ENCODE data around the gene SPEM3. TPM values are rescaled to one million over a fixed set of nuclear protein-coding genes. Genes with fewer than 3 reads are reported as not detected.

Gene SPEM3
- total and polyA plus RNA-seq, 3 experiments from 2014 or later, result not detected

DNA sequence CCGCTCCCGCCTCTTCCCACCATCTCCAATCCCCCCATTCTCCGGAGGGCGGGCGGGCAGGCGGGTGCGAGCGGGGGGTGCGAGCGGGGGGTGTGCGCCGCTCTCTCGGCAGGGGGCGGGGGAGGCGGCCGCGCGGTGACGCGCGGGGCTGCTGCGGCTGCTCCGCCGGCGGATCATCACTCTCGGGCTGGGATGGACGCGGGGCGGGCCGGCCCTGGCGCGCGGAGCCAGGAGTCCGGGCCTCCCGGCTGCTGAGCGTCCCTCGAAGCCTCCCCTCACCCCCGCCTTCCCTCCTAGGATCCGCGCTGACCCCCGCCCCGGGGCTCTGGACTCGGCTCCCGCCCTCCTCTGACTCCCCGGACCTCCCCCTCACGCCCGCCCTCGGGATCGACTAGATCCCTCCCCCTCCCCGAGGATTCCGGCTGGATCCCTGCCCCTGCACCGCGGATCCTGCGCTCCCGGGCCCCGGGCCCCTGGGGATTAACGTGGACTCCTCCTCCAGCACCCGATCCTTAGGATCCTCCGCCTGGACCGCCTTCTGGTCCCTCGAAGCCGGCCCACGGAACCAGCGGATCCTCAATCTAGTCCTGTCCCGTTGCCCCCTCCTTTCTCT, 23.8 kb upstream of the SPEM3 start:
- H3K27ac Mint-ChIP-seq, result peak overlapping the region; percentile 83 to 99 (median 96)
- peak overlapping the region; percentile 90 to 99 (median 97) for H3K4me3 Mint-ChIP-seq
- H3K9me3 Mint-ChIP-seq, result no peaks in the 10 kb centered on the region
- Histone ChIP-seq H3K36me3 (ENCODE audit: insufficient read depth, low read length) (no peaks in the 10 kb centered on the region), H3K27me3 (ENCODE audit: insufficient read depth, low read length, poor library complexity, severe bottlenecking) (no peaks in the 10 kb centered on the region), H3K27ac (ENCODE audit: low read depth, low read length) (no peak overlapping the region), H3K4me3 (ENCODE audit: low read length) (peak overlapping the region; percentile 90), H3K4me1 (ENCODE audit: insufficient read depth, low read length) (peaks cover 16% of the 10 kb centered on the region), H3K9me3 (ENCODE audit: low read length) (no peaks in the 10 kb centered on the region)
- peaks cover 0 to 5% (median 0%) of the 10 kb centered on the region in 3 donors for H3K36me3 Mint-ChIP-seq
- DNase-seq, result peak in 3 of 5 donors; percentile 72 to 84 (median 73)
- peaks cover 0 to 2% of the 10 kb centered on the region in 2 donors for H3K27me3 Mint-ChIP-seq
- ChIA-PET CTCF (interaction anchor here (0.8 to 2.2 kb wide), 6 partner anchors 16 to 282 kb away, joined by 3 to 20 read pairs (median 5); partner anchors contain the start of genes ACAP1, TMEM102 and TP53), POLR2A (interaction anchor here (0.5 to 1.5 kb wide), 13 partner anchors 11 to 281 kb away, joined by 3 to 16 read pairs (median 5); partner anchors contain the start of genes ACAP1, MPDU1, PLSCR3 and TMEM102)
- peaks cover 17 to 41% (median 23%) of the 10 kb centered on the region in 3 donors for H3K4me1 Mint-ChIP-seq

DNA sequence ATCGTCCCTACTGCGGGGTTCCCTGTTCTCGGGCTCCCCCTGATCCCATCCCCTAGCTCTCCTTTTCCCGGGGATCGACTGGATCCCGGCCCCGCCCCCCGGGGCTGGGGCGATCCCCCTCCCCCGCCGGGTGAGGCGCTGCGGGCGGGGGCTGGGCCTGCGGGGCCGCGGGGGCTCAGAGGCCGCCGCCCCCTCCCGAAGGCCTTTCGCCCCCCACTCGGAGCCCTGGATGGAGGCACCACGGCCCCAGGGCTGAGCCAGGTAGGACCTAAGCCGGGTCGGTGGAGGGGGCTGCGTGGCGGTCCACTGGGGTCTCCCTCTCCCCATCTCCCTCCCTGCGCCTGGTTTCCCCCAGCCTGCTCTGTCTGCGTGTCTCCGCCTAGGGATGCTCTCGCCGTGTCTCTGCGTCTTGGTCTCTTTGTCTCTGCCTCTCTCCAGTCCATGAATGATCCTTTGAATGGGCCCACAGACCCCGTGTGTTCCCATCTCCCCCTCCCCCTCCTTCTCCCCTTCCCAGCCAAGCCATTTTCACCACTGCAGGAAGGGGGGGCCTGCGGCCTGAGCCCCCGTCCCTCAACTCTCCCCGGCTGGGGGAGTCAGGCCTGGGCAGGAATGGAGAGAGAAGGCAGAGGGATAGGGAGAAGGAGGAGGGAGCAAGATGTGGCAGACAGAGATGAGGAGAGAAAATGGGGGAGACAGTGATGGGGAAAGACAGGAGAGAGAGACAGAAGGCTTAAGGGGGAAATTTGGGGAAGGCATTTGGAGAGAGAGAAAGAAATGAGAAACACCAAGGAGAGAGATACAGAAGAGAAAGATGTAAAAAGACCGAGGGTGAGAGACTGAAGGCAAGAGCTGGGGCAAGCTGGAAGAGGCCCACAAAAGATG, 23.1 kb upstream of the SPEM3 start:
- peaks cover 17 to 41% (median 23%) of the 10 kb centered on the region in 3 donors for H3K4me1 Mint-ChIP-seq
- POLR2A ChIA-PET, result interaction anchor here (0.6 to 1.0 kb wide), 3 partner anchors 29 to 178 kb away, joined by 3 to 10 read pairs (median 5); partner anchors contain the start of gene MPDU1
- peaks cover 16% of the 10 kb centered on the region for H3K4me1 ChIP-seq (ENCODE audit: insufficient read depth, low read length)
- CTCF ChIA-PET, result interaction anchor here (1.9 kb wide), 1 partner anchor 31 kb away, joined by 5 read pairs; no protein-coding TSS in a partner anchor
- peak overlapping the region; percentile 90 for H3K4me3 ChIP-seq (ENCODE audit: low read length)
- H3K36me3 Mint-ChIP-seq, result peaks cover 0 to 5% (median 0%) of the 10 kb centered on the region in 3 donors
- H3K4me3 Mint-ChIP-seq, result peak overlapping the region; percentile 75 to 93 (median 82)
- no peak overlapping the region for H3K27ac ChIP-seq (ENCODE audit: low read depth, low read length)
- peak overlapping the region in 6 of 8 donors; percentile 66 to 96 (median 82) for H3K27ac Mint-ChIP-seq
- no peaks in the 10 kb centered on the region for H3K36me3 ChIP-seq (ENCODE audit: insufficient read depth, low read length)
- no peaks in the 10 kb centered on the region for H3K27me3 ChIP-seq (ENCODE audit: insufficient read depth, low read length, poor library complexity, severe bottlenecking)
- DNase-seq, result no peak
- no peaks in the 10 kb centered on the region for H3K9me3 ChIP-seq (ENCODE audit: low read length)
- H3K27me3 Mint-ChIP-seq, result peaks cover 0 to 5% of the 10 kb centered on the region in 2 donors
- H3K9me3 Mint-ChIP-seq, result no peaks in the 10 kb centered on the region

DNA sequence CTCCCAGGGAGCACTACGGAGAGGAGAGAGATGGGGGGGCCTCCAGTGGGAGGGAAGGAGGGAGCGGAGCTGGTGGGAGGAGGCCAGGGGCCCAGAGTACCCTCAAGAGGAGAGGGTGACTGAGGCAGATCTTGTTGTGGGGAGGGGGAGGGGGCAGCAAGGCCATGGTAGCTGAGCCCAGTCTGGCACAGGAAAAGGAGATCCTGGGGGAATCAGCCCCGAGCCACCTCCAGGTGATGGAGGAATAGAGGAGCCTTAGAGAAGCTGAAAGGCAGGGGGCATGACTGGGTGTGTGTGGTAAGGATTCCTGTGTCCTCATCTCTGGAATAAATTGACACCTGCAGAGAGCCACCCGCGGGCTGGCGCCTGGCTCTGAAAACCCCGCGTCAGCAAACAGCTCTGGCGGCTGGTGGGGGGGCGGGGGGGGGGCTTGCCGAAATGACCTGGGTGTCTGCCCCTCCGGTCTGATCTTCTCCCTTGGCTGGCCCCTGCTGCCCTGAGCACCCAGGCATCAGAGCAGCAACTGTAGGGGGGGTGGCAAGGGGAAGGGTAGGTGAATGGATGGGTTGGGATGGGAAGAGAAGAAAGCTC, 22.3 kb upstream of the SPEM3 start:
- no peaks in the 10 kb centered on the region for H3K36me3 ChIP-seq (ENCODE audit: insufficient read depth, low read length)
- H3K27me3 Mint-ChIP-seq, result peaks cover 0 to 5% of the 10 kb centered on the region in 2 donors
- peaks cover 17 to 41% (median 23%) of the 10 kb centered on the region in 3 donors for H3K4me1 Mint-ChIP-seq
- POLR2A ChIA-PET, result interaction anchor here (1.1 kb wide), 1 partner anchor 22 kb away, joined by 3 read pairs; no protein-coding TSS in a partner anchor
- no peak overlapping the region for H3K4me3 ChIP-seq (ENCODE audit: low read length)
- H3K36me3 Mint-ChIP-seq, result peaks cover 0 to 5% (median 0%) of the 10 kb centered on the region in 3 donors
- CTCF ChIA-PET, result interaction anchor here (1.0 to 1.9 kb wide), 2 partner anchors 21 to 30 kb away, joined by 3 to 5 read pairs; no protein-coding TSS in a partner anchor
- no peaks in the 10 kb centered on the region for H3K9me3 Mint-ChIP-seq
- peaks cover 16% of the 10 kb centered on the region for H3K4me1 ChIP-seq (ENCODE audit: insufficient read depth, low read length)
- peak overlapping the region in 3 of 8 donors; percentile 50 to 58 (median 55) for H3K27ac Mint-ChIP-seq
- no peaks in the 10 kb centered on the region for H3K27me3 ChIP-seq (ENCODE audit: insufficient read depth, low read length, poor library complexity, severe bottlenecking)
- H3K4me3 Mint-ChIP-seq, result peak overlapping the region in 6 of 7 donors; percentile 47 to 87 (median 70)
- no peaks in the 10 kb centered on the region for H3K9me3 ChIP-seq (ENCODE audit: low read length)
- no peak overlapping the region for H3K27ac ChIP-seq (ENCODE audit: low read depth, low read length)
- DNase-seq, result no peak

DNA sequence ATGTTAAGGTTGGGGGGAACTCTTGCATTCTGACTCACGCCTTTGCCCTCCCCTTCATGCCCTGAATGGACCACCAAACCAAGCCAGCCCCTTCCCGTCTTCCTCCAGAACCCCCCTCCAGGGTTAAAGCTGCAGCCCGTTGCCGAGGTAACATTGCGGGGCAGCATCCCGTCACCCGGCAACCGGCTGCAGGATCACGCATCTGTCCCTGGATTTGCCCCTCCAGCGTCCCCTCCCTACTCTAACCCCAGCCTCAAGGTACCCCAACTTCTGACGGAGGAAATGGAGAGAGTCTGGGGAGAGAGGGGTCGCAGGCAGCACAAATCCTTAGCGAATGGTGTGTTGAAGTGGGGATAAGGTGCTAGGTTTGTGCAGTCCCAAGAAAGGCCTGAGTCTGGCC, 21.6 kb upstream of the SPEM3 start:
- POLR2A ChIA-PET, result interaction anchor here (1.1 kb wide), 1 partner anchor 23 kb away, joined by 3 read pairs; no protein-coding TSS in a partner anchor
- Histone ChIP-seq H3K4me1 (ENCODE audit: insufficient read depth, low read length) (peaks cover 16% of the 10 kb centered on the region), H3K9me3 (ENCODE audit: low read length) (no peaks in the 10 kb centered on the region), H3K27ac (ENCODE audit: low read depth, low read length) (no peak overlapping the region), H3K4me3 (ENCODE audit: low read length) (no peak overlapping the region), H3K36me3 (ENCODE audit: insufficient read depth, low read length) (no peaks in the 10 kb centered on the region), H3K27me3 (ENCODE audit: insufficient read depth, low read length, poor library complexity, severe bottlenecking) (no peaks in the 10 kb centered on the region)
- CTCF ChIA-PET, result interaction anchor here (1.0 to 2.0 kb wide), 3 partner anchors 22 to 51 kb away, joined by 3 to 5 read pairs (median 5); no protein-coding TSS in a partner anchor
- Mint-ChIP-seq H3K4me1 (peaks cover 17 to 39% (median 23%) of the 10 kb centered on the region in 3 donors), H3K4me3 (peak overlapping the region in 4 of 7 donors; percentile 4 to 52 (median 44)), H3K27me3 (peaks cover 0 to 5% of the 10 kb centered on the region in 2 donors), H3K27ac (peak overlapping the region in 1 of 8 donors; percentile 15), H3K9me3 (no peaks in the 10 kb centered on the region), H3K36me3 (peaks cover 0 to 5% (median 0%) of the 10 kb centered on the region in 3 donors)
- no peak for DNase-seq

DNA sequence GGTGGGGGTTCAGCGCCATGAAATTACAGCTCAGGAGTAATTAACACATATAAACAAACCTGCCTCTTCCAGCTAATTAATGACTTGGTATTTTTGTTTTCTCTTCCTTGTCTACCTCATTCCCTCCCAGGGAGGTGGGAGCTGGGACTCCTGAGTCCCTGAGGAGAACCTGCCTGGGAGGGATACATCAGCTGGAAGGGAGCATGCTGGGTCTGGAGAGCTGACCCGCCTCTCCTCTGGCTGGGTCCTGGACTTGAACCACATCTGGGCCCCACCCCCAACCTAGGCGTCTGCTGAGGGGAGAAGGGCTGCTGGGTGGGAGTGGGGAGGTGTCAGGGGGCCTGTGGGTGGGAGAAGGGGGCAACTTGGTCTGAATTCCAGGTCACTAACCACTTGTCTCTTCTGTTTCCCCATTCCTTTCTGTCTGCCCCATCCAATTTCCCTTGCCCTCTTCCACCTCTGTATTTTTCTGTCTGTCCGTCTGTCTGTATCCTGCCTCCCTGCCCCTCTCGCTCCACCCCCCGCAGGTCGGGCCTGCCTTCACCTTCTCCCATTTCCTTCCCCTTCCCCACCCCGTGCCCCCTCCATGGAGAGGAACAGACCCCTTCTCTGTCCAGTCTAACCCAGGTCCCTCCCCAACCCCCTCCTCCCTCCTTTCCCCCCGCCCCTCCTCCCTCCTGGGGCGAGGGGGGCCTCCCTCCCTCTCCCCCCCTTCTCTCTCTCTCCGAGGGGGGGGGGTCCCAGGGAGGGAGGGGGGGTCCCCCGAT, 21.0 kb upstream of the SPEM3 start, which contains the start of gene NLGN2:
Gene NLGN2 (plus strand): TSS at position 361 of the 767 bp plus-strand sequence. CDS start 411 bp downstream, outside the sequence.
- H3K36me3 ChIP-seq (ENCODE audit: insufficient read depth, low read length), result no peaks in the 10 kb centered on the region
- peaks cover 16% of the 10 kb centered on the region for H3K4me1 ChIP-seq (ENCODE audit: insufficient read depth, low read length)
- ChIA-PET POLR2A (interaction anchor here (0.6 kb wide), 1 partner anchor 76 kb away, joined by 3 read pairs; the partner anchor contains the start of gene POLR2A), CTCF (interaction anchor here (0.8 to 2.0 kb wide), 4 partner anchors 24 to 52 kb away, joined by 3 to 7 read pairs (median 5); no protein-coding TSS in a partner anchor)
- Mint-ChIP-seq H3K27me3 (peaks cover 0 to 5% of the 10 kb centered on the region in 2 donors), H3K4me3 (peak within 1 kb of the TSS; percentile 32 to 78 (median 50)), H3K9me3 (no peaks in the 10 kb centered on the region), H3K4me1 (peaks cover 16 to 38% (median 22%) of the 10 kb centered on the region in 3 donors), H3K27ac (peak within 1 kb of the TSS in 5 of 8 donors; percentile 15 to 76 (median 66)), H3K36me3 (peaks cover 0 to 5% (median 0%) of the 10 kb centered on the region in 3 donors)
- no peaks in the 10 kb centered on the region for H3K9me3 ChIP-seq (ENCODE audit: low read length)
- DNase-seq, result no peak
- no peak within 1 kb of the TSS for H3K4me3 ChIP-seq (ENCODE audit: low read length)
- no peaks in the 10 kb centered on the region for H3K27me3 ChIP-seq (ENCODE audit: insufficient read depth, low read length, poor library complexity, severe bottlenecking)
- no peak within 1 kb of the TSS for H3K27ac ChIP-seq (ENCODE audit: low read depth, low read length)

DNA sequence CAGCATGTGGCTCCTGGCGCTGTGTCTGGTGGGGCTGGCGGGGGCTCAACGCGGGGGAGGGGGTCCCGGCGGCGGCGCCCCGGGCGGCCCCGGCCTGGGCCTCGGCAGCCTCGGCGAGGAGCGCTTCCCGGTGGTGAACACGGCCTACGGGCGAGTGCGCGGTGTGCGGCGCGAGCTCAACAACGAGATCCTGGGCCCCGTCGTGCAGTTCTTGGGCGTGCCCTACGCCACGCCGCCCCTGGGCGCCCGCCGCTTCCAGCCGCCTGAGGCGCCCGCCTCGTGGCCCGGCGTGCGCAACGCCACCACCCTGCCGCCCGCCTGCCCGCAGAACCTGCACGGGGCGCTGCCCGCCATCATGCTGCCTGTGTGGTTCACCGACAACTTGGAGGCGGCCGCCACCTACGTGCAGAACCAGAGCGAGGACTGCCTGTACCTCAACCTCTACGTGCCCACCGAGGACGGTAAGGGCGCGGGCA, 20.4 kb upstream of the SPEM3 start:
- ChIA-PET CTCF (interaction anchor here (0.8 to 2.0 kb wide), 3 partner anchors 24 to 52 kb away, joined by 3 to 7 read pairs (median 5); no protein-coding TSS in a partner anchor), POLR2A (no interaction called here)
- Mint-ChIP-seq H3K27ac (peak overlapping the region in 1 of 8 donors; percentile 66), H3K4me1 (peaks cover 10 to 32% (median 16%) of the 10 kb centered on the region in 3 donors), H3K27me3 (peaks cover 0 to 6% of the 10 kb centered on the region in 2 donors), H3K9me3 (no peaks in the 10 kb centered on the region), H3K4me3 (peak overlapping the region in 3 of 7 donors; percentile 32 to 78 (median 39)), H3K36me3 (peaks cover 0 to 5% (median 0%) of the 10 kb centered on the region in 3 donors)
- DNase-seq, result peak in 4 of 5 donors; percentile 18 to 68 (median 44)
- Histone ChIP-seq H3K4me1 (ENCODE audit: insufficient read depth, low read length) (peaks cover 10% of the 10 kb centered on the region), H3K27me3 (ENCODE audit: insufficient read depth, low read length, poor library complexity, severe bottlenecking) (no peaks in the 10 kb centered on the region), H3K27ac (ENCODE audit: low read depth, low read length) (no peak overlapping the region), H3K9me3 (ENCODE audit: low read length) (no peaks in the 10 kb centered on the region), H3K36me3 (ENCODE audit: insufficient read depth, low read length) (no peaks in the 10 kb centered on the region), H3K4me3 (ENCODE audit: low read length) (no peak overlapping the region)

Data from CD8-positive, alpha-beta memory T cell (primary cell).